Ascending aorta (tissue), 2 donors: ENCODE data around the gene QKI. TPM values are rescaled to one million over a fixed set of nuclear protein-coding genes. Genes with fewer than 3 reads are reported as not detected.

Experiments
- DNase-seq, 2 donors: peaks; one replicate each; pipeline ENCODE4 v3.0.0-alpha.2; 2019; ENCODE audit warnings: low spot score in 2 of 2
- H3K27ac ChIP-seq, 2 donors: fragments of 200-600 bp; sonication (generic); one replicate each; pipeline ENCODE4 v1.5.1; 2016 to 2017; ENCODE audit warnings: mild to moderate bottlenecking in 1 of 2
- H3K27me3 ChIP-seq: fragments of 200-600 bp; sonication (generic); one replicate; pipeline ENCODE4 v1.5.1; 2017
- H3K36me3 ChIP-seq, 2 donors: fragments of 200-600 bp; sonication (generic); one replicate each; pipeline ENCODE4 v1.5.1; 2016
- H3K4me1 ChIP-seq, 2 donors: fragments of 200-600 bp; sonication (generic); one replicate each; pipeline ENCODE4 v1.5.1; 2016 to 2017; ENCODE audit warnings: mild to moderate bottlenecking in 1 of 2
- H3K4me3 ChIP-seq, 2 donors: fragments of 200-600 bp; sonication (generic); one replicate each; pipeline ENCODE4 v1.5.1; 2016 to 2017; ENCODE audit warnings: mild to moderate bottlenecking in 1 of 2
- H3K9me3 ChIP-seq, 2 donors: fragments of 200-600 bp; sonication (generic); one replicate each; pipeline ENCODE4 v1.5.1; 2016
- CTCF ChIP-seq, 3 experiments: fragments of 200-600 bp in 2 of 3; fragments of 450-650 bp in 1 of 3; sonication (generic) in 2 of 3; IDR thresholded peaks; one replicate each; pipeline ENCODE4 v1.5.1; 2016 to 2019; ENCODE audit warnings: antibody characterized with exemption in 3 of 3, mild to moderate bottlenecking in 1 of 3, moderate library complexity in 1 of 3
- intact Hi-C: fragments of 100-400 bp; cut with DNase I; formaldehyde crosslinking; loops from one replicate; pipeline ENCODE4 v1.15.1; 2023
- total RNA-seq: library from RNA; depleted of rRNA; stranded (reverse); fragments of >200 nt; gene quantifications from one replicate; pipeline ENCODE4 v1.1.0, GENCODE V29; 2016

QKI gene
- total RNA-seq, 1 donor from 2014 or later, result 91.0 TPM

- DNase-seq, result no peak
- Histone ChIP-seq H3K4me1 (no peaks in the 10 kb centered on the region), H3K9me3 (no peaks in the 10 kb centered on the region), H3K4me3 (no peak overlapping the region), H3K27me3 (no peaks in the 10 kb centered on the region), H3K36me3 (no peaks in the 10 kb centered on the region), H3K27ac (no peak overlapping the region)
- intact Hi-C loops, result no loop called here
- no peak for TF ChIP-seq CTCF (IDR thresholded peaks at IDR 0.05)
These were observed 134.1 kb downstream of the QKI start for GRCh38 chr6:163548624-163549023.

GRCh38 chr6:163554032-163554431 is 139.5 kb downstream of the QKI start:
- Histone ChIP-seq H3K36me3 (peaks cover 0 to 2% of the 10 kb centered on the region in 2 donors), H3K4me1 (no peaks in the 10 kb centered on the region), H3K27ac (no peak overlapping the region), H3K9me3 (no peaks in the 10 kb centered on the region), H3K27me3 (no peaks in the 10 kb centered on the region), H3K4me3 (no peak overlapping the region)
- TF ChIP-seq CTCF (IDR thresholded peaks at IDR 0.05), result no peak
- intact Hi-C loops, result no loop called here
- no peak for DNase-seq

- DNase-seq, result peak in 1 of 2 donors; percentile 70
- TF ChIP-seq CTCF (IDR thresholded peaks at IDR 0.05), result peak; percentile 29 to 47 (median 42)
- Histone ChIP-seq H3K4me3 (no peak overlapping the region), H3K27ac (no peak overlapping the region), H3K27me3 (no peaks in the 10 kb centered on the region), H3K36me3 (peaks cover 0 to 2% of the 10 kb centered on the region in 2 donors), H3K4me1 (no peaks in the 10 kb centered on the region), H3K9me3 (no peaks in the 10 kb centered on the region)
- intact Hi-C loops, result no loop called here
These were observed 140.1 kb downstream of the QKI start for GRCh38 chr6:163554663-163555062.

GRCh38 chr6:163559661-163560060 is 145.1 kb downstream of the QKI start:
- intact Hi-C loops, result no loop called here
- Histone ChIP-seq H3K4me1 (no peaks in the 10 kb centered on the region), H3K9me3 (no peaks in the 10 kb centered on the region), H3K4me3 (no peak overlapping the region), H3K27me3 (no peaks in the 10 kb centered on the region), H3K36me3 (peaks cover 10% of the 10 kb centered on the region in 2 donors), H3K27ac (no peak overlapping the region)
- TF ChIP-seq CTCF (IDR thresholded peaks at IDR 0.05), result no peak
- DNase-seq, result no peak

GRCh38 chr6:163563318-163563717 is 148.8 kb downstream of the QKI start:
- H3K36me3 ChIP-seq, result peaks cover 14 to 16% of the 10 kb centered on the region in 2 donors

More at GRCh38 chr6:163563318-163563717, 148.8 kb downstream of the QKI start:
- H3K4me3 ChIP-seq, result no peak overlapping the region
- no peak overlapping the region for H3K27ac ChIP-seq
- H3K27me3 ChIP-seq, result no peaks in the 10 kb centered on the region
- no peaks in the 10 kb centered on the region for H3K4me1 ChIP-seq
- no peak for TF ChIP-seq CTCF (IDR thresholded peaks at IDR 0.05)
- intact Hi-C loops, result no loop called here
- no peaks in the 10 kb centered on the region for H3K9me3 ChIP-seq
- DNase-seq, result no peak
